Measurements from ENCODE around the gene TAOK1. TPM values are rescaled to one million over a fixed set of nuclear protein-coding genes. Genes with fewer than 3 reads are reported as not detected.

The TAOK1 gene
- total RNA-seq, 2 experiments from 2014 or later, result 41.8 to 58.7 TPM

DNA sequence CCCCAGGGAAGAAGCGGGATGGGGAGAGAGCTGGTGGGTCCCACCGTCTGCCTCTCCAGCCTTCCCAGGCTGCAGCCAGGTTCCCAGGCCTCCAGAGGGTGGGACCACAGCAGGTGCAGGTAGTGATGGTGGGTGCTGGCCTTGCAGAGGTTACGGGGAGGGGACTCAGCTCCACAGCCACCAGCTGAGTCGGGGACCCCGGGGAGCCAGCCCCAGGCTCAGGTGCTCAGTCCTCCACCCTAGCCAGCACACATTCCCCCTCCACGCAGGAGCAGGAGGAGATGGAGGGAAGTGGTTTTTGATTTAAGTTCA is 183.4 kb downstream of the TAOK1 start:
- no peak overlapping the region for H3K4me3 Mint-ChIP-seq
- no peak for ATAC-seq

DNA sequence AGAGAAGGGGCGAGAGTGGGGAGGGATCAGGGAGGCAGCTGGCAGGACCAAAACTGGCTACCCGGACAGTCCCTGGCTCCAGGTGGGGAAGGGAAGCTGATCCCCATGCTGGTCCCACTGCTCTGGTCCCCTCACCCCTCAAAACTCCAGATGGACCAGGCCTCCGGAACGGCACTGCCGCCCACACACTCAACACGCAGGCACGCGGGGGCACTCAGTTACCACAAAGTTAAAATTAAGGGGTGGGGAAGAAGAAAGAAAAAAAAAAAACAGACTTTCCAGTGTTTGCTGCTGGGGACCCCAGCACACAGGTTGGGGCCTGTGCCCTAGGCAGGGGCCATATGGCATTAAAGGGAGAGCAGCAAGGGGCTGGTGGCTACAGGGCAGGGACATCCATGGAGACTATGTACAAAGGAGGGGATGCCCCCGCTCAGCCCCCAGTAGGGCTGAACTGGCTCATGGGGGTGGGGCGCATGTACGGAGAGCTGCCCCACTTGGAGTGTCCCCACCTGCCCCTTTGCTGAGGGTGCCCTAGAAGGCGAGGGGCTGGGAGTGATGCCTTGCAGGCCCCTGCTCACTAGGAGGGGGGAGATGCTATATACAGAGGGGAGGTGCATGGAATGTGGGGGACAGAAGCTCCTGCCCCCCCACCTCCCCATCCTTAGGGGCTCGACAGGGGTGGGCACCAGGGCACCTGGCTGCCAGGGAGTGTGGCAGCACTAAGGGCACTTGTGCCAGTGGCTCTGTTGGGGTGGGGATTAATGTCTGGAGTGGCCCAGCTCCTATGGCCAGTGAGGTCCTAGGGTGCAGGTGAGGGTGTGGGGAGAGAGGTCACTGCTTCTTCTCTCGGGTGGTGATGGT is 183.9 kb downstream of the TAOK1 start:
- CTCF ChIA-PET, result interaction anchor here (1.1 to 24.4 kb wide), 9 partner anchors 8 to 434 kb away, joined by 3 to 458 read pairs (median 11); partner anchors contain the start of gene CORO6
- DNase-seq, result no peak
- Mint-ChIP-seq H3K4me1 (peaks cover 9% of the 10 kb centered on the region), H3K36me3 (peaks cover 13% of the 10 kb centered on the region), H3K27ac (no peak overlapping the region), H3K9me3 (ENCODE audit: low read depth) (no peaks in the 10 kb centered on the region), H3K4me3 (no peak overlapping the region), H3K27me3 (no peaks in the 10 kb centered on the region)
- no peak for ATAC-seq

More for the DNA sequence above, 183.4 kb downstream of the TAOK1 start:
- H3K9me3 Mint-ChIP-seq (ENCODE audit: low read depth), result no peaks in the 10 kb centered on the region
- H3K27ac Mint-ChIP-seq, result no peak overlapping the region
- peaks cover 12% of the 10 kb centered on the region for H3K36me3 Mint-ChIP-seq
- H3K27me3 Mint-ChIP-seq, result no peaks in the 10 kb centered on the region
- DNase-seq, result no peak
- CTCF ChIA-PET, result interaction anchor here (0.9 to 24.4 kb wide), 8 partner anchors 8 to 433 kb away, joined by 3 to 458 read pairs (median 8); partner anchors contain the start of gene CORO6
- peaks cover 10% of the 10 kb centered on the region for H3K4me1 Mint-ChIP-seq

DNA sequence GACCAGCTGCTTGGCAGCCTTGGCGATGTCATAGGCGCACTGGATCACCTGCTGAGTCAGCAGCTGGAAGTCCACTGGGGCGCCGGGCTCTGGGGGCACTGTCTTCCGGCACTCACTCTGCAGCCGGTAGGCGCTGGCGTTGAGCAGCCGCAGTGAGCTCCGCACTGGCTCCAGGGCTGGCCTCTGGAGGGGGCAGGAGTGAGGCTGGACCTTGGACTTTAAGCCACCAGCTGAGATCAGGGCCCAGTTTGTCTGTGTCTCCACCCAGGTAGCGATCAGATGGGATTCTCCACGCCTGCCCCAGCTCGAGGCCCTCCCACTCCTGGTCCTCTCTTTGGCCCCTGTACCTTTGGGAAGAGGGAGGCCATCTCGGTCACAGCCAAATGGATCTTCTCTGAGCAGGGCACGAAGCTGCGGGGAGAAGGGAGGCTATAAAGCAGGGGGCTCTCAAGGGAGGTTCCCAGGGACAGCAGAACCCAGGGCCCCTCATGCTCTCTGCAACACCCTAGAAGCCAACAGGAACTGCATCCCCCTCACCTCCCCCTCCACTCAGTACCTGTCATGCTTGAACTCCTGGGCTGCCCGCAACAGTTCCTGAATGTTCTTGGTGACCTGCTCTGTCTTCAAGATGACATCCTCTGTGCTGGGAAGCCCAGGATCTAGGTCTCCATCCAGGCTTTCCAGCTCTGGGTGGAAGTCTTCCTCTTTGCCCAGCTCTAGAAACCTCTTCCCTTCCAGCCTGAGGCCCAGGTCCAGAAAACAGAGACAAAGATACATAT is 184.8 kb downstream of the TAOK1 start:
- peaks cover 17% of the 10 kb centered on the region for H3K36me3 Mint-ChIP-seq

DNA sequence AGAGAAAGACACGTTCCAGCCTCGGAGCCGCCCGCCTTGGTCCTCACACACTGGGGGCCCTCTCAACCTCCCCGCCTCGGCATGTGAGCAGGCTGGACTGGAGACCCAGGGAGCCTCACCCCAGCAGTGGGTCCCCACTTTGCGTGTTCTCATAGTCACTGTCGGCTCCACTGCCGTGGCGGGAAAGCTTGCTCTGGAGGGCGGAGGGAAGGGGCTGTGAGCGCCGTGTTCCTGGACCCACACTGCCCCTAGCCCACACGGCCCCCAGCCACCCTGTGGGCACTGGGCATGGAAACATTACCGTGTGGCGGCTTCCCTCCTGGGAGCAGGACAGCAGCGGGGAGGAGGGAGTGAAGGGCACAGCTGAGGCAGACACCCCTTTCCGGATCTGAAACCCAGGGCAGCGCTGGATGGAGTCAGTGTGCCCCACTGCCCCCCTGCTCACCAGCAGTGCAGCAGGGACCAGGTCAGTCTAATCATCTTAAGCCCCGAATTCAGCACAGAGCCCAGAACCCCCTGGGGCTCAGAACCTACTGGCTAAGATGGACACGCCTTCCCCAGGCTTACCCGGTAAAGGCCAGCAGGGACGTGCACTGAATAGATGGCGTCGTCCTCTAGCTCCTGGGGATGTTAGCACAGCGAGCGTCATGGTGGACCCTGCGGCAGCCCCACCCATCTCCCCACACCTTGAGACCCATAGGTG is 185.5 kb downstream of the TAOK1 start:
- DNase-seq (no peak), ATAC-seq (no peak)
- Mint-ChIP-seq H3K4me3 (no peak overlapping the region), H3K4me1 (peaks cover 9% of the 10 kb centered on the region), H3K9me3 (ENCODE audit: low read depth) (no peaks in the 10 kb centered on the region), H3K27me3 (no peaks in the 10 kb centered on the region), H3K27ac (peak overlapping the region; percentile 25), H3K36me3 (peaks cover 19% of the 10 kb centered on the region)
- CTCF ChIA-PET, result interaction anchor here (0.6 to 24.4 kb wide), 4 partner anchors 9 to 40 kb away, joined by 3 to 458 read pairs (median 8); partner anchors contain the start of genes ABHD15 and CORO6

More for the DNA sequence above, 184.8 kb downstream of the TAOK1 start:
- CTCF ChIA-PET, result interaction anchor here (1.1 to 24.4 kb wide), 5 partner anchors 10 to 356 kb away, joined by 3 to 458 read pairs (median 11); partner anchors contain the start of gene CORO6
- DNase-seq, result no peak
- ATAC-seq, result no peak
- Mint-ChIP-seq H3K27ac (peak overlapping the region; percentile 25), H3K27me3 (no peaks in the 10 kb centered on the region), H3K4me3 (no peak overlapping the region), H3K4me1 (peaks cover 5% of the 10 kb centered on the region), H3K9me3 (ENCODE audit: low read depth) (no peaks in the 10 kb centered on the region)

DNA sequence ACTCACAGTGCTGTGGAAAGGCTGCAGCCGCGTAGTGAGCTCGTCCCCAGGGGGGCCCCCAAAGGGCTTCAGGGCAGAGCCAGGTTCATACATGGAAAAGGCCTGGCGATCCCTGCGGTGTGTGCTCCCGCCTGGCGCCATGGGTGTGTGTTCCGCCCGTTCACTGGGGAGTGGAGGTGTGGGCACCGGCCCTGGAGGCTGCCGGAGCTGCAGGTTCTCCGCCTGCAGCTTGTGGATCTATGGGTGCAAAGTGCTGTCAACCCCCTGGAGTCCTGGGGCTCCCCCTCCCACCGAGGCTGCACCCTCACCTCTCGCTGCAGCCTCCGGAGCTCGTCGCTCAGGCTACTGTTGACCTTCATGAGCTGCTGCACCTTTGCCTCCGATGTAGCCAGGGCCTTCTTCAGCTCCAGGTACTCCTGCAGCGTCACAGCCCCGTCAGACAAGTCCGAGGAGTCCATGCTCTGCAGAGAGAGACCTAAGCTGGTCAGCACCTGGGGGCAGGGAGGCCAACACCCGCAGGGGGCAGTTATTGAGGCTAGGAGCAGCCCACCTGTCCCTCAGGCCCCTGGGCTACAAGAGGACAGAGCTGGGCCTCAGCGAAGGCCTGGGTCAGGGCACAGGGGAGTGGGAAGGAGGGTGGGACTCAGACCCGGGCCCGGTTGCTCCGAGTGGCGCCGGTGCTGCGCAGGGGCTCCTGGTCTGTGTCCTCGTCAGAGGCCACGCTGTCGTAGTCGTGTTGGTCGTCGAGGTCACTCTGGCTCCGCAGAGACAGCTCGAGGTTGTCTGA is 186.2 kb downstream of the TAOK1 start:
- H3K9me3 Mint-ChIP-seq (ENCODE audit: low read depth), result no peaks in the 10 kb centered on the region
- DNase-seq, result no peak
- CTCF ChIA-PET, result interaction anchor here (0.6 to 24.4 kb wide), 4 partner anchors 7 to 39 kb away, joined by 3 to 458 read pairs (median 87); partner anchors contain the start of genes ABHD15, ANKRD13B, CORO6 and TP53I13

DNA sequence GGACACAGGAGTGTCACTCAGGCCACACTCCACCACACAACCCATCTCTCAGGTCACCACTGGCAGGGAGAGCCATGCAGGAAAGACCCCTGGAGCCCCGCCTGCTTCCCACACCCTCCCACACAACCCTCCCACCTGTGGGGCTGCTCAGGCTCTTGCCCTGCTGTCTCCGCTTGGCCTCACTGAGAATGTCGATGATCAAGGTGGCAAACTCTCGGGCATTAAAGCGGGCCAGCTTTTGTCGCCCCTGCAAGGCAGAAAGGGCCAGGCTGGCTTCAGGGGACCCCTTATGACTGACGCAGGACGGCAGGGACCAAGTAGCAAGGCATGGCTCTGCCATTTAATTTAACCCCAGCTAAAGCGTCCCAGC is 186.8 kb downstream of the TAOK1 start:
- H3K27ac Mint-ChIP-seq, result no peak overlapping the region
- CTCF ChIA-PET, result interaction anchor here (8.3 to 24.4 kb wide), 3 partner anchors 7 to 39 kb away, joined by 80 to 458 read pairs (median 94); partner anchors contain the start of genes ABHD15, ANKRD13B, CORO6 and TP53I13
- DNase-seq, result no peak
- peaks cover 11% of the 10 kb centered on the region for H3K4me1 Mint-ChIP-seq
- H3K9me3 Mint-ChIP-seq (ENCODE audit: low read depth), result no peaks in the 10 kb centered on the region
- H3K27me3 Mint-ChIP-seq, result no peaks in the 10 kb centered on the region
- H3K36me3 Mint-ChIP-seq, result peaks cover 19% of the 10 kb centered on the region
- H3K4me3 Mint-ChIP-seq, result no peak overlapping the region
- no peak for ATAC-seq

More for the DNA sequence above, 186.2 kb downstream of the TAOK1 start:
- Mint-ChIP-seq H3K36me3 (peaks cover 19% of the 10 kb centered on the region), H3K4me1 (peaks cover 13% of the 10 kb centered on the region), H3K4me3 (no peak overlapping the region), H3K27me3 (no peaks in the 10 kb centered on the region), H3K27ac (no peak overlapping the region)
- ATAC-seq, result no peak

DNA sequence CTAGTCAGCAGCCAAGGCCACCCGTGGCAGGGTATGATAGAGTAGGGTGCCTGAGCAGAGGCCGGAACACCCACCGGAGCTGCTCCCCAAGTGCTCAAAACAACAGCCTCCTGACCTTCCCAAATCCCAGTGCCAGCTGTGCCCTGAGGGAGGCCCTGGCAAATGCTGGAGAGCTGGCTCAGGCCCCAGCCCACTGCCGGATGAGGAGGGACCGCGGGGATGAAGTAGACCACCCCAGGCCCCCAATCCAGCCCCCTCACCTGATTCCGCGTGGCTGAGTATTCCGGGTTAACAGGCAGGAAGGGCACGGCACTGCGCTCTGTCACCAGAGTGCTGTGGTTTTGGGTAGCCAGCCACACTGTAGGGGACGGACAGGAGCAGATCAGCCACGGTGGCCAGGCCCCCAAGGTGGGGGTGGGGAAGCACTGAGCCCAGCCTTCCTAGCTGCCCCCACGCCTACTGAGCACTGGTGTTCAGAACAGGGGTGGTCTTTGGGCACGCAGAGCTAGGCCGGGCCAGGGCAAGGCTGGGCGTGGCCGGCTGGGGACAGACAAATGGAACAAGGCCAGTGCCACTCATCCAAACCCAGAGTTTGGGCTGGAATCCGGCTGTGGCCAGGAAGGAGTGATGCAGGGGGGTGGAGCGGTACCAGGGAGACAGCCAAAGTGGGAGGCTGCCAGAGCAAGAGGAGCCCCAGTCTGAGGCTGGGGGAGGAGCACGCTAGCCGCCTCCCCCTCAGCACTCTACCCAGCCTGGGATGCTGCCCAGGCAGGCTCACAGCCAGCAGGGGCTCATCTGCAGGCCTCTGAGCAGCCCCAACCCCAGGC is 187.4 kb downstream of the TAOK1 start:
- Mint-ChIP-seq H3K4me3 (no peak overlapping the region), H3K36me3 (peaks cover 19% of the 10 kb centered on the region), H3K4me1 (peaks cover 11% of the 10 kb centered on the region), H3K9me3 (ENCODE audit: low read depth) (no peaks in the 10 kb centered on the region), H3K27me3 (no peaks in the 10 kb centered on the region), H3K27ac (no peak overlapping the region)
- CTCF ChIA-PET, result interaction anchor here (1.2 to 24.4 kb wide), 4 partner anchors 8 to 38 kb away, joined by 3 to 458 read pairs (median 87); partner anchors contain the start of genes ABHD15, ANKRD13B, CORO6 and TP53I13
- DNase-seq (no peak), ATAC-seq (no peak)

DNA sequence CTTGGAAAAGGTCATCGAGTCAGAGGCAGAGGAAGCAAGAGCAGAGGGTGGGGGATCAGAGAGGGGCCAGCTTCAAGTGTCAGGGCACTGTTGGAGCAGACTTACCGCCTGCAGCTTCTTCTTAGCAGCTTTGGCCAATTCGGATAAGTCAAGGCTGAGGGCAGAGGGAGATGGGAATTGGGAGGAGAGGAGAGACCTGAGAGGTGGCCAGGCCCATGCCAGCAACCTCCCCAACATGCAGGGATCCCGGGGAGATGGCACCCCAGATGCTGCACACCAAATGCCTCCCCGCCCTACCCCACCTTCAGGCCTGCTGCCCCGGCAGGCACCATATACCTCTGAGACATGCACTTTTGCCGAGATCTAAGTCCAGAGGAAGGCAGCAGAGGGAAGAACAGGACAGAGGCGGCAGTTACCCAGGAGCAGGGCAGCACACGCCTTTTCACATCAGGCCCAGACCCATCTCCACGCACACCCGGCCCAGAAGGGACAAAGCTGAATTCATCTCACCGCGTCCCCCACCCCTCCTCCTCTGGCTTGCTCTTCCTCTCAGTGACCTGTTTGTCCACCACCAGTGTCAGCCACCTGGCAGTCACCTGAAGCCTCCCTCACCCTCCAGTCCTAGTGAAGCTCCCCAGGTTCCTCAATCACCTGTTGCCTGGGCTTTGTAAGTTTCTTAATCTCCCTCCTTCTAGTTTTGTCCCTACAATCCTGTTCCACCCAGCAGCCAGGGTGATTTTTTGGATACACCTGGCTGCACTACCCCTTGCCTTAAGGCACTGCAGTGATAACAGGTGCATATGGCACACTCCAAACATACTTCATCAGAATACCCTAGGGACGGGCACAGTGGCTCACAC is 188.7 kb downstream of the TAOK1 start:
- H3K27me3 Mint-ChIP-seq, result no peaks in the 10 kb centered on the region
- no peaks in the 10 kb centered on the region for H3K9me3 Mint-ChIP-seq (ENCODE audit: low read depth)
- ATAC-seq (no peak), DNase-seq (no peak)
- H3K36me3 Mint-ChIP-seq, result peaks cover 22% of the 10 kb centered on the region
- H3K27ac Mint-ChIP-seq, result peak overlapping the region; percentile 42
- CTCF ChIA-PET, result interaction anchor here (1.2 to 24.4 kb wide), 7 partner anchors 9 to 209 kb away, joined by 3 to 458 read pairs (median 6); partner anchors contain the start of genes ABHD15, ANKRD13B, CORO6 and TP53I13
- H3K4me1 Mint-ChIP-seq, result peaks cover 12% of the 10 kb centered on the region
- no peak overlapping the region for H3K4me3 Mint-ChIP-seq

DNA sequence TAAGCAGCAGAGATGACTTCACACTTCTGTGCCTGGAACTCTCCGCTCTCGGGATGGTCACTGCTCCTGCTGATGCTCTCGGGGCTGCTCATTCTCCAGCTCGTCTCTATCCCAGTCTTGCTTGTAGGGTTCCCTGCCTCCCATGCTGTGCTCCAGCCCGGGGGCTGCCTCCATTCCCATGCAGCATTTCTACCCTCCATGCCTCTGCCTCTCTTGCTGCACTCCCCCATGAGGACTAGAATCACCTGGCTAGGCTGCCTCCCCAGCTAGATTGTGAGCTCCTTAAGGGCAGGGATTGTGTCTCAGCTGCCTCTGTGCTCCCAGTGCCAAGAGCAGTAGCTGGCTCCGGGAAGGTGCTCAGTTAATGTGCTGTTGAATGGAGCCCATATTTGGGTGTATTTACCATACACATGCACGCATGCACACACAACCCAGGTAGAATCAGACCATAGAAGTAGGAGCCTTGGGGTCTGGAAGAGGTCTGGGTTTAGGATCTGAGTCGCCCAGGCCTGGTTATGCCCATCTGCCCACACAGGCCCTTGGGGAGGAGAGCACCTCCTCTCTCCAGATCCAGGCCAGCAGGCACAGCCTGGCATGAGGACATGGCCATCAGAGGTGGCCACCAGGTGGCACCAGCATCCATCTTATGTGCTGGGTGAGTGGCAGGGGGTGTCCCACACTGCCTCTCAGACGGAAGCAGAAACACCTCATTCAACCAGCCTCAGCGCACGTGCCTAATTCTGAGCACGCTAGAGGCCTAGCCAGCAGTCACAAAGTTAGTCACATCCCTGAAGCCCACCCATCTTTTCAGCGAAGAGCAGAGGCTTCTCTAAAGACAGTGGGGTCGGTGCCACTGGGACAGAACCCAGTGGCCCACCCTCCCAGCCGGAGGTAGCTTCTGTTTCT is 190.0 kb downstream of the TAOK1 start:
- Mint-ChIP-seq H3K4me1 (peaks cover 25% of the 10 kb centered on the region), H3K36me3 (peaks cover 16% of the 10 kb centered on the region), H3K4me3 (no peak overlapping the region), H3K27ac (peak overlapping the region; percentile 55), H3K27me3 (no peaks in the 10 kb centered on the region), H3K9me3 (ENCODE audit: low read depth) (no peaks in the 10 kb centered on the region)
- ATAC-seq (peak; percentile 97), DNase-seq (peak; percentile 94)
- CTCF ChIA-PET, result interaction anchor here (0.8 to 24.4 kb wide), 9 partner anchors 8 to 351 kb away, joined by 3 to 458 read pairs (median 6); partner anchors contain the start of genes ABHD15, ANKRD13B, CORO6 and TP53I13
